Neural cell (in vitro differentiated cells): ENCODE measurements around the gene IDH3A.

Experiments used
- EZH2 ChIP-seq: fragments of 200-600, 300-800 bp; shearing (Covaris generic), sonication (generic); IDR thresholded peaks from 2 replicates; pipeline ENCODE4 v1.6.1; 2014; ENCODE audit warnings: antibody characterized with exemption, low read length, borderline replicate concordance, mild to moderate bottlenecking; ENCODE audit not compliant: insufficient read depth, poor library complexity, severe bottlenecking
- POLR2AphosphoS5 ChIP-seq: IDR thresholded peaks from 2 replicates; pipeline ENCODE4 v1.6.1; 2012
- SMC3 ChIP-seq: fragments of 450-650 bp; conservative IDR thresholded peaks from 2 replicates; pipeline ENCODE4 v1.6.1; 2014; ENCODE audit warnings: antibody characterized with exemption, mild to moderate bottlenecking, moderate library complexity; ENCODE audit not compliant: poor library complexity
- TF ChIP-seq, protein P1 (sequence below): fragments of 450-650 bp; IDR thresholded peaks from 2 replicates; pipeline ENCODE4 v1.5.1; 2014; ENCODE audit warnings: antibody characterized with exemption, mild to moderate bottlenecking, moderate library complexity; ENCODE audit not compliant: poor library complexity, severe bottlenecking
- TF ChIP-seq, protein P2 (sequence below): IDR thresholded peaks from 2 replicates; pipeline ENCODE4 v1.6.1; 2012; ENCODE audit warnings: borderline replicate concordance

DNA sequence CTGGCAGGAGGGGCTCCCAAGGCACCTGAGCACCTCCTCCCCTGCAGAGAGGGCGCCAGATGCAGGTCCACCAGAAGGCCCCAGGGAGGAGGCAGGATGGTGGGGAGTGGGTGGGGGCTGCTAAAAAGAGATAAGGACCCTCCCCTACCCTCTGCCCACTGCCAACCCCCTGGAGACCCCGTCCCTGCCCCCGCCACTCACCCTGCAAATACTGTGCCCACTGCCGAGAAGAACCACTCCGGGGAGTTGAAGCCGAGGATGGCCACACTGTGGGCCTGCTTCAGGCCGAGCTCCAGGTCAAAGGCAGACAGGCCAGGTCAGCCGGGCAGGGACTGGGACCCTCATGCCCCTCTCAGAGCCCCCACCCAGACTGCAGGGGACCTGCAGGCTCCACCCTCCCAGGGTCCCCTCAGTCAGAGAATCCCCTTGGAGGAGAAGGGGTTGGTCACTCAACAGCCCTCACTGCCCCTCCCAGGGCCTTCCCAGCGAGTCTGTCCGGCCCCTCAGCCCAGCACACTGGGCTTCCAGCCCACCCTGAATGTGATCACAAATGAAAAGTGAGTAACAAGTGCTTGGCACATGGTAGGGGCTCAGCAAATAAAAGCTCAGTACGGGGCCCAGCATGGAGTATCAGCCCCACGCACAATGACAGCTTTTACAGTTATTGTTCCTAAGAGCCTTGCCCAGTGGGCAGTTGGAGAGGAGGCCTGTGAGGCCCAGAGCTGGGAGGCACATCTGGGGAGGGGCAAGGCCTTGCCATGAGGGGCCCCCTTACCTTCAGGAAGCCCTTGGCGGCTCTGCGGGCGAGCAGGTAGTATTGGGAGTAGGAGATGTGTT, 44.8 kb downstream of the IDH3A start:
- TF ChIP-seq, protein P1, sequence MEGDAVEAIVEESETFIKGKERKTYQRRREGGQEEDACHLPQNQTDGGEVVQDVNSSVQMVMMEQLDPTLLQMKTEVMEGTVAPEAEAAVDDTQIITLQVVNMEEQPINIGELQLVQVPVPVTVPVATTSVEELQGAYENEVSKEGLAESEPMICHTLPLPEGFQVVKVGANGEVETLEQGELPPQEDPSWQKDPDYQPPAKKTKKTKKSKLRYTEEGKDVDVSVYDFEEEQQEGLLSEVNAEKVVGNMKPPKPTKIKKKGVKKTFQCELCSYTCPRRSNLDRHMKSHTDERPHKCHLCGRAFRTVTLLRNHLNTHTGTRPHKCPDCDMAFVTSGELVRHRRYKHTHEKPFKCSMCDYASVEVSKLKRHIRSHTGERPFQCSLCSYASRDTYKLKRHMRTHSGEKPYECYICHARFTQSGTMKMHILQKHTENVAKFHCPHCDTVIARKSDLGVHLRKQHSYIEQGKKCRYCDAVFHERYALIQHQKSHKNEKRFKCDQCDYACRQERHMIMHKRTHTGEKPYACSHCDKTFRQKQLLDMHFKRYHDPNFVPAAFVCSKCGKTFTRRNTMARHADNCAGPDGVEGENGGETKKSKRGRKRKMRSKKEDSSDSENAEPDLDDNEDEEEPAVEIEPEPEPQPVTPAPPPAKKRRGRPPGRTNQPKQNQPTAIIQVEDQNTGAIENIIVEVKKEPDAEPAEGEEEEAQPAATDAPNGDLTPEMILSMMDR, result no peak
- TF ChIP-seq, protein P2, sequence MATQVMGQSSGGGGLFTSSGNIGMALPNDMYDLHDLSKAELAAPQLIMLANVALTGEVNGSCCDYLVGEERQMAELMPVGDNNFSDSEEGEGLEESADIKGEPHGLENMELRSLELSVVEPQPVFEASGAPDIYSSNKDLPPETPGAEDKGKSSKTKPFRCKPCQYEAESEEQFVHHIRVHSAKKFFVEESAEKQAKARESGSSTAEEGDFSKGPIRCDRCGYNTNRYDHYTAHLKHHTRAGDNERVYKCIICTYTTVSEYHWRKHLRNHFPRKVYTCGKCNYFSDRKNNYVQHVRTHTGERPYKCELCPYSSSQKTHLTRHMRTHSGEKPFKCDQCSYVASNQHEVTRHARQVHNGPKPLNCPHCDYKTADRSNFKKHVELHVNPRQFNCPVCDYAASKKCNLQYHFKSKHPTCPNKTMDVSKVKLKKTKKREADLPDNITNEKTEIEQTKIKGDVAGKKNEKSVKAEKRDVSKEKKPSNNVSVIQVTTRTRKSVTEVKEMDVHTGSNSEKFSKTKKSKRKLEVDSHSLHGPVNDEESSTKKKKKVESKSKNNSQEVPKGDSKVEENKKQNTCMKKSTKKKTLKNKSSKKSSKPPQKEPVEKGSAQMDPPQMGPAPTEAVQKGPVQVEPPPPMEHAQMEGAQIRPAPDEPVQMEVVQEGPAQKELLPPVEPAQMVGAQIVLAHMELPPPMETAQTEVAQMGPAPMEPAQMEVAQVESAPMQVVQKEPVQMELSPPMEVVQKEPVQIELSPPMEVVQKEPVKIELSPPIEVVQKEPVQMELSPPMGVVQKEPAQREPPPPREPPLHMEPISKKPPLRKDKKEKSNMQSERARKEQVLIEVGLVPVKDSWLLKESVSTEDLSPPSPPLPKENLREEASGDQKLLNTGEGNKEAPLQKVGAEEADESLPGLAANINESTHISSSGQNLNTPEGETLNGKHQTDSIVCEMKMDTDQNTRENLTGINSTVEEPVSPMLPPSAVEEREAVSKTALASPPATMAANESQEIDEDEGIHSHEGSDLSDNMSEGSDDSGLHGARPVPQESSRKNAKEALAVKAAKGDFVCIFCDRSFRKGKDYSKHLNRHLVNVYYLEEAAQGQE, result no peak
- TF ChIP-seq SMC3 (no peak), POLR2AphosphoS5 (no peak), EZH2 (no peak)
